Effector CD8-positive, alpha-beta T cell (primary cell): ENCODE results near the gene ADAMTS19.

ENCODE experiments used
- DNase-seq: peaks from one replicate; lab custom pipeline; 2025; lab: John Stamatoyannopoulos, UW

Gene ADAMTS19

DNA sequence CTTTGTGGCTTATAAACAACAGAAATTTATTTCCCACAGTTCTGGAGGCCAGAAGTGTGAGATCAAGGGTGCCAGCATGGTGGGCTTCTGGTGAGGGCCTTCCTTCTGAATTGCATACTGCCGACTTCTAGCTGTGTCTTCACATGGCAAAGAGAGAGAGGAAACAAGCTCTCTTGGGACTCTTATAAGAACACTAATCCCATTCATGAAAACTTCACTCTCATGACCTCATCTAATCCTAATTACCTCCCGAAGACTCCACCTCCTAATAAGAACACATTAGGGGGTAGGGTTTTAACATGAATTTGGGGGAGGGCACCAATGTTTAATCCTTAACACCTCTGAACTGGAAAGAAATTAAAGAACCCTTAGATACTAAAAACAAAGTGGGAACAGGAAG, 211.9 kb downstream of the ADAMTS19 start:
- DNase-seq: no peak

GRCh38 chr5:129679671-129680070, 219.6 kb downstream of the ADAMTS19 start:
- no peak for DNase-seq

- DNase-seq: no peak
These were observed 227.8 kb downstream of the ADAMTS19 start for GRCh38 chr5:129687941-129688340.

- DNase-seq: no peak
These were observed 228.9 kb downstream of the ADAMTS19 start for GRCh38 chr5:129689045-129689444.

GRCh38 chr5:129691220-129691619, 231.1 kb downstream of the ADAMTS19 start:
- DNase-seq: no peak

DNA sequence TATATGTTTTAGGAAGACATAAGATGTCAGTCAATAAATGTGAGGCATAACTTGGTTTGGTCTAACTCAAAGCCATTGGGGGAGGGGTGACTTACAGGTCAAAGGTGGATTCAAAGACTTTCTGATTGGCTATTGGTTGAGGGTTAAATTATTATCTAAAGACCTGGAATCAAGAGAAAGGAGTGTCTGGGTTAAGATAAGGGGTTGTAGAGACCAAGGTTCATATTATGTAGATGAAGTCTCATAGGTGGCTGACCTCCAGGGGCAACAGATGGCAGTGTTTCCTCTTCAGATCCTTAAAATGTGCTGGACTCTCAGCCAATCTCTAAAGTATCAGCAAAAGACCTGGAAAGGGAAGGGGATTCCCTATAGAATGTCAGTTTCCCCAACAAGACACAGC, 236.5 kb downstream of the ADAMTS19 start:
- no peak for DNase-seq

DNA sequence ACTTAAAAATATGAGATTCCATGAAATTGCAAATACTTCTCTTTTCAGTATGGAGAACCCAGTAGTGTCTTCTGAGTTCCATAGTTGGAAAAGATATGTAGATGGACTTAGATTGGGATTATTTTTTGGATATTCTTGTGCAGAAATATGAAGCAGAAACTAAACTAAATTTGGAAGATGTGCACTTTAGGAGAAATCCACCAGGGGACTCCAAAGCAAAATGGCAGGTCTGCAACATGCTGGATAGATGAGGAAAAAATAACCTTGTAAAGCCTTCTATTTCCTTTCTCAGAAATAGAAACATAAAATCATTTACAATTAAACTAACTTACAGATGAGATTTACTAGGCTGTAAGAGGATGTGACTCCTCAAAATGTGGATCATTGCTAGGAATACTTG, 238.6 kb downstream of the ADAMTS19 start:
- DNase-seq: no peak

DNA sequence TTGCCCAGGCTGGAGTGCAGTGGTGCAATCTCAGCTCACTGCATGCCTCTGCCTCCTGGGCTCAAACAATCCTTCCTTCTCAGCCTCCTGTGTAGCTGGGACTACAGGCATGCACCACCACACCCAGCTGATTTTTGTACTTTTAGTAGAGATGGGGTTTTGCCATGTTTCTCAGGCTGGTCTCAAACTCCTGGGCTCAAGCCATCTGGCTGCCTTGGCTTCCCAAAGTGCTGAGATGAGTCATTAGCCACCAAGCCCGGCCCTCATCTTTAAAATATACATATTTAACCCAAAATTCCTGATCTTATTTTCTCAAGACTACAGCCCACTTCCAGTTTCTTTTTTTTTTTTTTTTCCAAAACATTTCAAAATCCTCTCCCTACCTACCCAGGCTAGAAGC, 256.1 kb downstream of the ADAMTS19 start:
- no peak for DNase-seq

GRCh38 chr5:129716651-129717050, 256.6 kb downstream of the ADAMTS19 start:
- no peak for DNase-seq

DNA sequence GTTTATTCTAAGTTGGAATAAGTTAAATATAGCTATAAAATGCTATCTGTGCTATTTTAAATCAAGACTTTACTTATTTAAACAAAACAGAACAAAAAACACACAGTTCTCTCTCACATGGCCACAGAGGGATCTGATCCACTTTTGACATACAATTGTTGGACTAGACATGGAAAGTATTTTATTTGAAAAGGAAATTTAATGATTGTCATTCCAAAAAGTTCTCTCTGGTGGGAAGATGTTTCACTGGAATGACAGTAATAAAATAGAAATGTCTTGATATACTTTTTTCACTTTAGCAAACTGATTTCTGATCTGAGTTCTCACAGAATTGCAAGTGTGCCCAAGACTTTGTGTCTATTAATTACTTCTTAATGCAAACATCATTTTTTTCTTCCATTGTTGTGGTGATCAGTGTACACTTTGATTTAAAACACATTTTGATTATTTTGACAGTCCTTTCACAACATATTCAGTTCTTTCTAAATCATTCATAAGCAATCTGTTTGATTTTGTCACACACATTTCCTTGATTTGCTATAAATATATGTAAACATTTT, 257.7 kb downstream of the ADAMTS19 start:
- no peak for DNase-seq

GRCh38 chr5:129718471-129719090, 258.5 kb downstream of the ADAMTS19 start:
- no peak for DNase-seq

GRCh38 chr5:129724222-129724621, 264.1 kb downstream of the ADAMTS19 start:
- DNase-seq: no peak

DNA sequence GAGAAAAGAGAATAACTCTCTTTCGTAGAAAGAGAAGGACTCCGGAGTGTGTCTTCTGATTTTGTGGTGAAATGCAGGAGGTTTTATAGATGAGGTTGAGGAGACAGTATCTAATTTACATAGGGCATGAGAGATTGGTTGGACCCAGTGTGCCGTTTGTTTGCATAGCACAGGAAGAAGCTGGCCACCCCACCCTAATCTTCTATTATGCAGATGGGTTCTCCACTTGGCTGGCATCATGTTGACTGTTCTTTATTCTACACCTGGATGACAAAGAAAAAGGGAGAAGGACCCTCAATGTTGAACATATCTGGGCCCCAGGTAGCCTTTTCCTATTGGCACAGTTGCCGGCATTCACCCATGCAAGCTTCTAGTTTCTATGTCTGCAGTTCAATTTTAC, 264.5 kb downstream of the ADAMTS19 start:
- DNase-seq: no peak

DNA sequence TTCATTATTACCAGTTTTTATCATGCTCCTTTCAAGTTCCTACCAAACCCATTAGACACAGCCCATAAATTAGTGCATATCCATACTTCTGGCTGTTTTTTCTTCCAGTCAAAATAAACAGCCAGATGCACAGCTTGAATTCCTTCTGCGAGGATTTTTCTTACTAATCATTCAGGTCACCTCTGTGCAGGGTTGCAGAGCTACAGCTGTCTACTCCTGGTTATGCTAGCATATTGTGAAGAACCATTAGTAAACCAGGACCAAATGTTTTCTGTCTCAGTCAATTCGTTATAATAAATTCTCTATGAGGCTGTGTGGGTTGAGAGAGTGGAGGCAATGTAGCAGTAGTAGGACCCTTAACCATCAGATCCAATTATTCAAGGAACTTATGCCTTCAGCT, 279.7 kb downstream of the ADAMTS19 start:
- DNase-seq: no peak

- DNase-seq: no peak
These were observed 283.6 kb downstream of the ADAMTS19 start for GRCh38 chr5:129743541-129744187.

DNA sequence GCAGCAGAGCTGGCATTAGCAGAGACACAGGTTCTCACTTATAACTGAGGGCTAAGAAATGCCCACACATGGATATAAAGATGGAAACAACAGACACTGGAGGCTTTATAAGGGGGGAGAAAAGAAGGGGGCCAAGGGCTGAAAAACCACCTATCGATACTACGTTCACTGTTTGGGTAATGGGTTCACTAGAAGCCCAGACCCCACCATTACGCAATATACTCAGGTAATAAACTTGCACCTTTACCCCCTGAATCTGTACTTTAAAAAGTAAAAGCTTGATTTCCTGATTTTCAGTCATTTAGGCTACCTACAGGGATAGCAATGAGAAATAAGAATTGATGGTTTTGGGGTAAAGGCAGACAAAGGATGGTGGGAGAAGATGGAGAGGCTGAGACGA, 285.9 kb downstream of the ADAMTS19 start:
- no peak for DNase-seq

GRCh38 chr5:129746876-129747275, 286.8 kb downstream of the ADAMTS19 start:
- DNase-seq: no peak

GRCh38 chr5:129747572-129748407, 287.7 kb downstream of the ADAMTS19 start, which contains the start of gene MINAR2:
MINAR2 (plus strand) TSS chr5:129748094; CDS start chr5:129748191, 97 bp downstream.
- DNase-seq: no peak

- DNase-seq: no peak
These were observed 289.1 kb downstream of the ADAMTS19 start for GRCh38 chr5:129748913-129749880.

DNA sequence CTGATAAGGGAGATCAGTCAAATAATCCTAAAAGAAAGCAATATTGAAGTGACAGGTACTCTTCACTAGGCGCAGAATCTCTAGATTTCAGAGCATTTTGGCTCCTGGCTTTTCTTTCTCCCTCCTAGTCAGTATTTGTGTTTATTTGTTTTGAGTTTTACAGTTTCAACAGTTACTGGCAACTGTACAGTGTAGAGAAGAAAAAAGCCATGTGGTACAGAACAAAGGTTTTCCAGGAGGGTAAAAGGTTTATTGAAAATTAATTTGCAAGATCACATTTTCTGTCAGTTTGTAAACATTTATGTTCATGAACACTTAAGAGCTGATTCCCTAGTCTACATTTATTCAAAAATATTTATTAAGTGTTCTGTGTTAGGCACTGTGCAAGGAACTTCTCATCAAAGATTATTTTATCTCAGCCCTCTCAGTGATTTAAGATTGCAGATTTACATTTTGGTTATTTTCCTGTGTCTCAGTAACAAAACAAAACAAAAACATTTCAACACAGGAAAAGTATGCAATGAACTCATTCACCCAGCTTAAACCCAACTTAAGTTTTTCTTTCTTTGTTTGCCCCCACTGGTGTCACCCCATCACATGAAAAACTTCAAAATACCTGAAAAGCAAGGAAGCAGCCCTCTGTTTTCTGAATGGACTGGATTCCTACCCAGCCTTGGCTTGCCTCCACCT, 300.7 kb downstream of the ADAMTS19 start:
- no peak for DNase-seq

DNA sequence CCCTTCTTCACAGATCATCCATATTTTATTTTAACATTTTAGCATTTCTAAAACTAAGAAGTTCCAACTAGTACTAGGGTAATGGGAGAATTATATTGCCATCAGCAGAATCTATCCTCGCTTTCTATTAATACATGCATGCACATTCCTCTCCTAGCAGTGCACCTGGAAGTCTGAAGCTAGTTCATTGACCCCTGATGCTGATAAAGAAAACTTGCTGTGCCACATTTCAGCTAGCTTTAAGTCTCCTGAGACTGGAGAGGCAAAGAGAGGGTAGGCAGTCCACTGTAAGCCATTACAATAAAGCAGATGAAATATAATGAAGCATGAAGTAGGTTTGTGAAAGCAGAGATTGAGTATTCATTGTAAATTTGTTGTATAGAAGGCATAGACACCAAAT, 303.6 kb downstream of the ADAMTS19 start:
- no peak for DNase-seq
